ENCODE measurements around the gene ZDHHC15.
"Not testable (repeated sequence)": the region's sequence is repeated elsewhere in the genome, so short reads cannot be mapped to it uniquely, and the experiment has no call there.

Gene ZDHHC15

GRCh38 chrX:75366861-75367260 is 156.0 kb downstream of the ZDHHC15 start:
- no peak overlapping the region for H3K27ac ChIP-seq (ENCODE audit: low read depth, low read length)
- no peaks in the 10 kb centered on the region for H3K36me3 ChIP-seq (ENCODE audit: insufficient read depth, low read length)
- peaks cover 0 to 5% of the 10 kb centered on the region in 2 donors for H3K27me3 ChIP-seq (ENCODE audit: control insufficient read depth in 1 of 2, insufficient read depth in 2 of 2, low read length in 2 of 2)
- no peak overlapping the region for H3K4me3 ChIP-seq (ENCODE audit: low read depth in 1 of 2, low read length in 2 of 2)
- H3K9ac ChIP-seq (ENCODE audit: low read length), result no peak overlapping the region
- H3K9me3 ChIP-seq (ENCODE audit: low read length), result no peaks in the 10 kb centered on the region
- no peaks in the 10 kb centered on the region for H3K4me1 ChIP-seq (ENCODE audit: insufficient read depth, low read length)

GRCh38 chrX:75365243-75365975 is 157.4 kb downstream of the ZDHHC15 start:
- Histone ChIP-seq H3K27me3 (ENCODE audit: control insufficient read depth in 1 of 2, insufficient read depth in 2 of 2, low read length in 2 of 2) (peaks cover 0 to 5% of the 10 kb centered on the region in 2 donors), H3K36me3 (ENCODE audit: insufficient read depth, low read length) (no peaks in the 10 kb centered on the region), H3K4me3 (ENCODE audit: low read depth in 1 of 2, low read length in 2 of 2) (no peak overlapping the region), H3K27ac (ENCODE audit: low read depth, low read length) (no peak overlapping the region), H3K9ac (ENCODE audit: low read length) (no peak overlapping the region), H3K9me3 (ENCODE audit: low read length) (no peaks in the 10 kb centered on the region), H3K4me1 (ENCODE audit: insufficient read depth, low read length) (no peaks in the 10 kb centered on the region)

- H3K4me3 ChIP-seq (ENCODE audit: low read depth in 1 of 2, low read length in 2 of 2), result no peak overlapping the region
- no peak overlapping the region for H3K9ac ChIP-seq (ENCODE audit: low read length)
- H3K4me1 ChIP-seq (ENCODE audit: insufficient read depth, low read length), result no peaks in the 10 kb centered on the region
- no peaks in the 10 kb centered on the region for H3K27me3 ChIP-seq (ENCODE audit: control insufficient read depth in 1 of 2, insufficient read depth in 2 of 2, low read length in 2 of 2)
- no peak overlapping the region for H3K27ac ChIP-seq (ENCODE audit: low read depth, low read length)
- no peaks in the 10 kb centered on the region for H3K36me3 ChIP-seq (ENCODE audit: insufficient read depth, low read length)
- no peaks in the 10 kb centered on the region for H3K9me3 ChIP-seq (ENCODE audit: low read length)
Observed at GRCh38 chrX:75361788-75362187, 161.0 kb downstream of the ZDHHC15 start.

GRCh38 chrX:75348601-75349000 is 174.2 kb downstream of the ZDHHC15 start:
- not testable (repeated sequence) for H3K9me3 ChIP-seq (ENCODE audit: low read length); H3K27me3 ChIP-seq (ENCODE audit: control insufficient read depth in 1 of 2, insufficient read depth in 2 of 2, low read length in 2 of 2); H3K9ac ChIP-seq (ENCODE audit: low read length); H3K36me3 ChIP-seq (ENCODE audit: insufficient read depth, low read length); H3K4me1 ChIP-seq (ENCODE audit: insufficient read depth, low read length); H3K4me3 ChIP-seq (ENCODE audit: low read depth in 1 of 2, low read length in 2 of 2); H3K27ac ChIP-seq (ENCODE audit: low read depth, low read length)

GRCh38 chrX:75337525-75337924 is 185.3 kb downstream of the ZDHHC15 start:
- no peak overlapping the region for H3K9ac ChIP-seq (ENCODE audit: low read length)
- peaks cover 3% of the 10 kb centered on the region for H3K9me3 ChIP-seq (ENCODE audit: low read length)
- H3K4me3 ChIP-seq (ENCODE audit: low read depth in 1 of 2, low read length in 2 of 2), result no peak overlapping the region
- no peaks in the 10 kb centered on the region for H3K4me1 ChIP-seq (ENCODE audit: insufficient read depth, low read length)
- no peak overlapping the region for H3K27ac ChIP-seq (ENCODE audit: low read depth, low read length)
- H3K36me3 ChIP-seq (ENCODE audit: insufficient read depth, low read length), result no peaks in the 10 kb centered on the region
- H3K27me3 ChIP-seq (ENCODE audit: control insufficient read depth in 1 of 2, insufficient read depth in 2 of 2, low read length in 2 of 2), result no peaks in the 10 kb centered on the region

GRCh38 chrX:75335127-75335458 is 187.7 kb downstream of the ZDHHC15 start:
- H3K27me3 ChIP-seq (ENCODE audit: control insufficient read depth in 1 of 2, insufficient read depth in 2 of 2, low read length in 2 of 2), result no peaks in the 10 kb centered on the region
- no peak overlapping the region for H3K27ac ChIP-seq (ENCODE audit: low read depth, low read length)
- no peaks in the 10 kb centered on the region for H3K36me3 ChIP-seq (ENCODE audit: insufficient read depth, low read length)
- H3K4me1 ChIP-seq (ENCODE audit: insufficient read depth, low read length), result no peaks in the 10 kb centered on the region
- no peak overlapping the region for H3K9ac ChIP-seq (ENCODE audit: low read length)
- peaks cover 3% of the 10 kb centered on the region for H3K9me3 ChIP-seq (ENCODE audit: low read length)
- no peak overlapping the region for H3K4me3 ChIP-seq (ENCODE audit: low read depth in 1 of 2, low read length in 2 of 2)

- H3K4me1 ChIP-seq (ENCODE audit: insufficient read depth, low read length); H3K9ac ChIP-seq (ENCODE audit: low read length); H3K36me3 ChIP-seq (ENCODE audit: insufficient read depth, low read length); H3K9me3 ChIP-seq (ENCODE audit: low read length); H3K27me3 ChIP-seq (ENCODE audit: control insufficient read depth in 1 of 2, insufficient read depth in 2 of 2, low read length in 2 of 2); H3K4me3 ChIP-seq (ENCODE audit: low read depth in 1 of 2, low read length in 2 of 2); H3K27ac ChIP-seq (ENCODE audit: low read depth, low read length): not testable (repeated sequence)
Observed at GRCh38 chrX:75334407-75335126, 188.3 kb downstream of the ZDHHC15 start.

GRCh38 chrX:75327607-75328006 is 195.2 kb downstream of the ZDHHC15 start:
- H3K27ac ChIP-seq (ENCODE audit: low read depth, low read length), result no peak overlapping the region
- no peak overlapping the region for H3K9ac ChIP-seq (ENCODE audit: low read length)
- no peaks in the 10 kb centered on the region for H3K4me1 ChIP-seq (ENCODE audit: insufficient read depth, low read length)
- no peaks in the 10 kb centered on the region for H3K36me3 ChIP-seq (ENCODE audit: insufficient read depth, low read length)
- H3K4me3 ChIP-seq (ENCODE audit: low read depth in 1 of 2, low read length in 2 of 2), result no peak overlapping the region
- no peaks in the 10 kb centered on the region for H3K27me3 ChIP-seq (ENCODE audit: control insufficient read depth in 1 of 2, insufficient read depth in 2 of 2, low read length in 2 of 2)
- H3K9me3 ChIP-seq (ENCODE audit: low read length), result no peaks in the 10 kb centered on the region
